NCI-H524 (cell line): Measurements from ENCODE around the gene PABPC1L.
A peak's percentile ranks its signal among the peaks of the same experiment; 100 is the strongest.

Experiments used
- DNase-seq, 2 experiments: peaks; one replicate each; lab custom pipeline; 2025; lab: John Stamatoyannopoulos, UW

Gene PABPC1L

DNA sequence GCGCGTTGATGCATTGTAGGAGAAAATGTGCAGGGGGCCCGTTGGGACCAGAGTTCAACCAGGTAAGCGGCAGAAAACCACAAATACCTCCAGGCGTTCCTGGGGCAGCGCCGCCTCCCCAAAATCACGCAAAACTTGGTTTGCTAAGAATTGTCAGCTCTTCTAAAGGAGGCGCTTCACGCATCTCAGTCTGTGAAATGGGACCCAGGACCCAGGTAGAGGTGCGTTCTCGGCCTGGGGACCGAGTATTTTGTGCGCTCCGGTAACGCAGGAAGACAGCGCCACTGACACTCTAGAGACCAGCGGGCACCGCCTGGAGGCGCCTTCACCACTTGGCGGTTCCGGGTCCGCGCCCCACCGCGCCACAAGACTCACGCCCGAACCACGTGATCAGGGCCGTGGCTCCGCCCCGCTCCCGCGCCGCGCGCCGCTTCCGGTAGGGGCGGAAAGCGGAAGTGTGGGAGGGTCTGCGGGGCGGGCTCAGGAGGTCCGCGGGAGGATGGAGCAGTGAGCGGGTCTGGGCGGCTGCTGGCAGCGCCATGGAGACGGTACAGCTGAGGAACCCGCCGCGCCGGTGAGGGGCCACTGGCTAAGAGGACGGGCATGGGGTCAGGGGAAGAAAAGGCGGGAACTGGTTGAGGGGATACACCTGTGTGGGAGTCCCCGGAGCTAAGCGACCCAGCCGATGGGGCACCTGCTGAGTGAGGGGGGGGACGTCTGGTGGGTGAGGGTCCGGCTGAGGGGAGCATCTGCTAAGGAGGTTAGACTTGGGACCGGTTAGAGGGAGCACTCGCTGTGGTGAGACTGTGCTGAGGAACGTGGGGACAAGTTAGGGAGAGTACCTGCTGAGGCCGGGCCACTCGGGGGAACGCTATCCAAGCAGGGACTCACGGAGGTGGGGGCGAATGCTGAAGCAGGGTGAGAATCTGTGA lies 56.4 kb downstream of the PABPC1L start, which contains the start of gene STK4:
Gene STK4, plus strand, starts transcription at position 483 of the 932 bp plus-strand sequence. Its CDS starts 57 bp downstream, at position 540.
- peak; percentile 84 to 94 for DNase-seq

- DNase-seq, result no peak
These were observed 57.4 kb downstream of the PABPC1L start for GRCh38 chr20:44967207-44967807.

DNA sequence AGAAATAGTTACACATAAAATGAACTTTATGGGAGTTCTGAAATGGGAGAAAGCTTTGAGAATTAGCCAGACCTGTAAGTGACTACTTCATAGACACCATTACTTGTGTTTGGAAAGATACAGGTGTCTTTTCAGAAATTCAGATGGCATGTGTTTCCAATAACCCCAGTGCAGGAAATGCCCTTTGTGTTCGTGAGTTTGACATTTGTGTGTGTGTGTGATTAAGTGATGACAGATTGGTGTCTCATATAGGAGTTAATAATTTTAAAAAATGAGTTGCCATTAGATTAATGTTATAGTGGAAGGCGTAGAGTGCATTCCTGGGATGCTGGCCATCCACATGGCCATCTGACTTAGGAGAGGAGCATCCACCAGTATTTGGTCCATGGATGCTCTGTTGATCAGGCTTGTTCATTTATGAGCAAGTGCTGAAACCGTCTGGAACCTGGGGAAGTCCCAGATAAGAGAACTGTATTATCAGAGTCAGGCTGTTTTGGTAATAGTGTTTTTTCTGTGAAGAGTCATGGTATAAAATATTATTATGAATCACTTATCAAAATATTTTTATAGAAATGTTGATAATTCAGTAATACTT lies 59.5 kb downstream of the PABPC1L start:
- no peak for DNase-seq

DNA sequence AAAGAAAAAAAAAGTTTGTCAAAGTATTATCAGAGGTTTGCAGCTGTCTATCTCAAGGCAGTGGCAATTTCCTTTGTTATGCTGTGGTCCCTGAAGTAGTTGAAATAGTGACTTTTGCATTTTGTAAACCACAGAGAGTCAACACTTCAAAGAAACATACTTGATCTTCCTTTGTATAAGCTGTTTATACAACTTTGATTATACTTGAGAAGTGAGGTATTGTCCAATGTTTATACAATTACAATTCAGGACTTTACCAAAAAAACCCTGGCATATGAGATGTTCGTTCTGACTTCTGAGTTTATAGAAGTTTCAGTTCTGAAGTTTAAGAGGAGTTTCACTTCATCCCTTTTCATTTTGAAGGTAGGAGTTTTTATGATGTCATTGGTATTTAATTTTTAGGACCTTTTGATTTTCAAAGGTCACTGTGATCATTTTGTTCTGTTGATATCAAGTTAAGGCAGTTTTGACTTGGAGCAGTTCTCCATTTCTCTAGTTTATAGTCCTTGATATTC lies 60.4 kb downstream of the PABPC1L start:
- no peak for DNase-seq

GRCh38 chr20:44973053-44973452 lies 63.2 kb downstream of the PABPC1L start:
- DNase-seq, result no peak

- DNase-seq, result no peak
These were observed 66.8 kb downstream of the PABPC1L start for GRCh38 chr20:44976698-44977097.

DNA sequence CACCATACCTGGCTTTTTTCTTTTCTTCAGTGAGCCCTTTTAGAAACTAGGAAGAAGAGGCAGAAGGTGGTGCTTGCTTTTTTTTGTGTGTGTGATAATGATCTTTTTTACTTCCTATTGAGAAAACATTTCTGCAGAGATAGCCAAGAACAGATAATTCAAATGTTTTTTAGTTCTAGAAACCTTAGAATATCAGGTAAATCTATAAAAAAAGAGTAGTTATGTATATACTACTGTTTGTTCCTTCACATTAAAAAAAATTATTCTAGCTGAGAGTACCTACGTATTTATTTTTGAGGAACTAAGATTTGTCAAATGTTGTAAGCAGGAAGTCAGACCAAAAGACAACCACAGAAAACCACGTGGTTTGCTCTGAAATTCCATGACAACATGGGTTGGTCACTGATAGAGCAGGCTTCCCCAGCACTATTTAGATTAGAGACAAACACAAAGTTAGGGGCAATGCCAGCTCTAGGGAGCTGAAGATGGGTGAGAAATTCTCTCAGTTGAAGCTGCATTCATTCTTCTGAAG lies 69.3 kb downstream of the PABPC1L start:
- no peak for DNase-seq

DNA sequence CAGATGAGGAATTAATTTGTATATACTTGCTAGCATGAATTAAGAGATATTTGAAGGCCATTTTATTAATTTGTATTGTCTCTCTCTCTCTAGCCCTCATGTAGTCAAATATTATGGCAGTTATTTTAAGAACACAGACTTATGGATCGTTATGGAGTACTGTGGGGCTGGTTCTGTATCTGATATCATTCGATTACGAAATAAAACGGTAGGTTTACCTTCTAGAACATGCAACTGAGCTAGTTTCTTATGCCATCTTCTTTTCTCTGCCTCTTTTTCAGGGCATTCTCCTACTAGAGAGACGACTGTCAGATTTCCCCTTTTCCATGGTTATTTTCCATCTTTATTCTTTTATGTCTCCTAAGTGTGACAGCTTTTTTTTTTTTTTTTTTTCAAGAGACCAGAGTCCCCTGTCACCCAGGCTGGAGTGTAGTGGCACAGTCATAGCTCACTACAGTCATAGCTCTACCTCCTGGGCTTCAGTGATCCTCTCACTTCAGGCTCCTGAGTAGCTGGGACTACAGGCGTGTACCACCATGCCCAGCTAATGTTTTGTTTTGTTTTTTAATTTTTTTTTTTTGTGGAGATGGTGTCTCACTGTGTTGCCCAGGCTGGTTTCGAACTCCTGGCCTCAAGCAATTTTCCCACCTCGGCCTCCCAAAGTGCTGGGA lies 72.0 kb downstream of the PABPC1L start:
- no peak for DNase-seq

GRCh38 chr20:44983093-44983674 lies 73.3 kb downstream of the PABPC1L start:
- DNase-seq, result no peak

- DNase-seq, result no peak
These were observed 78.8 kb downstream of the PABPC1L start for GRCh38 chr20:44988631-44989171.
